HCT116 (cell line): ENCODE data around the gene SEMA4F.

ENCODE experiments used
- CEBPB ChIP-seq: IDR thresholded peaks from 2 replicates; pipeline ENCODE4 v1.6.1; 2012; ENCODE audit warnings: low read depth
- EZH2 ChIP-seq: fragments of 200-600 bp; sonication (generic); IDR thresholded peaks from 2 replicates; pipeline ENCODE4 v1.6.1; 2017; ENCODE audit warnings: antibody characterized with exemption, mixed run types
- POLR2A ChIP-seq: IDR thresholded peaks from 2 replicates; pipeline ENCODE4 v1.7.0; 2011; ENCODE audit warnings: borderline replicate concordance; ENCODE audit not compliant: insufficient read depth, insufficient read length; ENCODE audit errors: extremely low read depth
- POLR2AphosphoS5 ChIP-seq: IDR thresholded peaks from 2 replicates; pipeline ENCODE4 v1.6.1; 2011; ENCODE audit warnings: mild to moderate bottlenecking, low read depth, low read length, moderate library complexity
- RAD21 ChIP-seq: IDR thresholded peaks from 2 replicates; pipeline ENCODE4 v1.6.1; 2012; ENCODE audit warnings: low read depth, mild to moderate bottlenecking
- SRF ChIP-seq: IDR thresholded peaks from 2 replicates; pipeline ENCODE4 v1.6.1; 2012; ENCODE audit warnings: low read depth
- YY1 ChIP-seq: IDR thresholded peaks from 2 replicates; pipeline ENCODE4 v1.6.1; 2011; ENCODE audit warnings: low read length, low read depth, moderate library complexity, mild to moderate bottlenecking; ENCODE audit not compliant: insufficient replicate concordance; ENCODE audit errors: extremely low read depth
- TF ChIP-seq, protein P1 (sequence below), 3 experiments: fragments of 200-600 bp in 1 of 3; sonication (generic) in 1 of 3; IDR thresholded peaks in 2 of 3; conservative IDR thresholded peaks in 1 of 3; 2 replicates each; pipeline ENCODE4 v1.5.1; 2012 to 2017; ENCODE audit warnings: low read depth in 2 of 3, low read length in 2 of 3, antibody characterized with exemption in 1 of 3, borderline replicate concordance in 1 of 3, control low read depth in 1 of 3, mild to moderate bottlenecking in 1 of 3, mixed read lengths in 1 of 3, mixed run types in 1 of 3, moderate library complexity in 1 of 3; ENCODE audit not compliant: insufficient read depth in 1 of 3
- TF ChIP-seq, protein P2 (sequence below): IDR thresholded peaks from 2 replicates; pipeline ENCODE4 v1.6.1; 2012; ENCODE audit warnings: low read depth
- TF ChIP-seq, protein P3 (sequence below): IDR thresholded peaks from 2 replicates; pipeline ENCODE4 v1.6.1; 2012

DNA sequence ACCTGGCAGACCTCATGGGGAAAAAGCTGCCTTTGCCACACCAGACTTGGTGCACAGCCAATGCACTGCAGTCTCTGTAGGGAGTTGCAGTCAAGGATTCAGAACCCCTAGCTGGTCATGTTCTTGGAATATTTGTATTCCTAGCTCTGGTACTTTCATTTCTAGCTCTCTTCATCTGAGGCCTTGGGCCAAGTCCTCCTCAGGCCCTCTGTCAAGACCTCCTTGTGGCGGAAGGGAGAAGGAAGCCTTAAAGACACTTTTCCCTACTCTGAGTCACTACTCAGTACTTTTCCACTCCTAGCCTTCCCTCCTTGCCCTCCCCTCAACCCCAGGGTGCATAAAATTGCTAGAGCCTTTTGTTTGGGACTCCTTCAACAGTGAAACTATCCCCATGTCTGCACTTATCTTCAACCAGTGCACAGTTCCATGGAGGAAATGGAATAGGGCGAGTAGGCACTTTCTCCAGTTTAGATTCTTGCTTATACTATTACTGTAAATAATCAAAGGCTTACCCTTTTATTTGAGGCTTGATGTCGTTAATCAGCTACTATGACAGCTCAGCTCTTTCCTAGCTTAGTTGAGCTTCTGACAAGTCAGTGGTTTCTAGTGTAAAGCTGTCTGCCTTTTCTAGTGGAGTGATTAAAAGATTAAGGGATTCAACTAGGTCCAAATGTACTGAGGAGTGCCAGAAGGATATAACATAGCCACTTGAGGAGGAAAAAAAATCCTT is 21.7 kb upstream of the SEMA4F start:
- TF ChIP-seq, protein P1, sequence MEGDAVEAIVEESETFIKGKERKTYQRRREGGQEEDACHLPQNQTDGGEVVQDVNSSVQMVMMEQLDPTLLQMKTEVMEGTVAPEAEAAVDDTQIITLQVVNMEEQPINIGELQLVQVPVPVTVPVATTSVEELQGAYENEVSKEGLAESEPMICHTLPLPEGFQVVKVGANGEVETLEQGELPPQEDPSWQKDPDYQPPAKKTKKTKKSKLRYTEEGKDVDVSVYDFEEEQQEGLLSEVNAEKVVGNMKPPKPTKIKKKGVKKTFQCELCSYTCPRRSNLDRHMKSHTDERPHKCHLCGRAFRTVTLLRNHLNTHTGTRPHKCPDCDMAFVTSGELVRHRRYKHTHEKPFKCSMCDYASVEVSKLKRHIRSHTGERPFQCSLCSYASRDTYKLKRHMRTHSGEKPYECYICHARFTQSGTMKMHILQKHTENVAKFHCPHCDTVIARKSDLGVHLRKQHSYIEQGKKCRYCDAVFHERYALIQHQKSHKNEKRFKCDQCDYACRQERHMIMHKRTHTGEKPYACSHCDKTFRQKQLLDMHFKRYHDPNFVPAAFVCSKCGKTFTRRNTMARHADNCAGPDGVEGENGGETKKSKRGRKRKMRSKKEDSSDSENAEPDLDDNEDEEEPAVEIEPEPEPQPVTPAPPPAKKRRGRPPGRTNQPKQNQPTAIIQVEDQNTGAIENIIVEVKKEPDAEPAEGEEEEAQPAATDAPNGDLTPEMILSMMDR (IDR thresholded peaks at IDR 0.05 in 2 of 3, conservative IDR thresholded peaks at IDR 0.05 in 1 of 3; ENCODE audit: borderline replicate concordance in 1 of 3, insufficient read depth in 1 of 3, low read depth in 2 of 3, low read length in 2 of 3) = peak in 2 of 3 experiments; percentile 30 to 40; a peak in 4 of 6 replicates
- TF ChIP-seq EZH2 (no peak), POLR2A (no peak), POLR2AphosphoS5 (no peak), SRF (no peak), RAD21 (no peak), CEBPB (no peak), YY1 (no peak)
- TF ChIP-seq, protein P2, sequence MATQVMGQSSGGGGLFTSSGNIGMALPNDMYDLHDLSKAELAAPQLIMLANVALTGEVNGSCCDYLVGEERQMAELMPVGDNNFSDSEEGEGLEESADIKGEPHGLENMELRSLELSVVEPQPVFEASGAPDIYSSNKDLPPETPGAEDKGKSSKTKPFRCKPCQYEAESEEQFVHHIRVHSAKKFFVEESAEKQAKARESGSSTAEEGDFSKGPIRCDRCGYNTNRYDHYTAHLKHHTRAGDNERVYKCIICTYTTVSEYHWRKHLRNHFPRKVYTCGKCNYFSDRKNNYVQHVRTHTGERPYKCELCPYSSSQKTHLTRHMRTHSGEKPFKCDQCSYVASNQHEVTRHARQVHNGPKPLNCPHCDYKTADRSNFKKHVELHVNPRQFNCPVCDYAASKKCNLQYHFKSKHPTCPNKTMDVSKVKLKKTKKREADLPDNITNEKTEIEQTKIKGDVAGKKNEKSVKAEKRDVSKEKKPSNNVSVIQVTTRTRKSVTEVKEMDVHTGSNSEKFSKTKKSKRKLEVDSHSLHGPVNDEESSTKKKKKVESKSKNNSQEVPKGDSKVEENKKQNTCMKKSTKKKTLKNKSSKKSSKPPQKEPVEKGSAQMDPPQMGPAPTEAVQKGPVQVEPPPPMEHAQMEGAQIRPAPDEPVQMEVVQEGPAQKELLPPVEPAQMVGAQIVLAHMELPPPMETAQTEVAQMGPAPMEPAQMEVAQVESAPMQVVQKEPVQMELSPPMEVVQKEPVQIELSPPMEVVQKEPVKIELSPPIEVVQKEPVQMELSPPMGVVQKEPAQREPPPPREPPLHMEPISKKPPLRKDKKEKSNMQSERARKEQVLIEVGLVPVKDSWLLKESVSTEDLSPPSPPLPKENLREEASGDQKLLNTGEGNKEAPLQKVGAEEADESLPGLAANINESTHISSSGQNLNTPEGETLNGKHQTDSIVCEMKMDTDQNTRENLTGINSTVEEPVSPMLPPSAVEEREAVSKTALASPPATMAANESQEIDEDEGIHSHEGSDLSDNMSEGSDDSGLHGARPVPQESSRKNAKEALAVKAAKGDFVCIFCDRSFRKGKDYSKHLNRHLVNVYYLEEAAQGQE = no peak
- TF ChIP-seq, protein P3, sequence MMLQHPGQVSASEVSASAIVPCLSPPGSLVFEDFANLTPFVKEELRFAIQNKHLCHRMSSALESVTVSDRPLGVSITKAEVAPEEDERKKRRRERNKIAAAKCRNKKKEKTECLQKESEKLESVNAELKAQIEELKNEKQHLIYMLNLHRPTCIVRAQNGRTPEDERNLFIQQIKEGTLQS = no peak; the same call in 1 of the 2 replicates
